T1000 (cell line): ENCODE results near the gene ALS2CL.

Experiments
- DNase-seq: peaks from one replicate; lab custom pipeline; 2025; ENCODE audit warnings: mixed read lengths; lab: John Stamatoyannopoulos, UW

ALS2CL gene

DNA sequence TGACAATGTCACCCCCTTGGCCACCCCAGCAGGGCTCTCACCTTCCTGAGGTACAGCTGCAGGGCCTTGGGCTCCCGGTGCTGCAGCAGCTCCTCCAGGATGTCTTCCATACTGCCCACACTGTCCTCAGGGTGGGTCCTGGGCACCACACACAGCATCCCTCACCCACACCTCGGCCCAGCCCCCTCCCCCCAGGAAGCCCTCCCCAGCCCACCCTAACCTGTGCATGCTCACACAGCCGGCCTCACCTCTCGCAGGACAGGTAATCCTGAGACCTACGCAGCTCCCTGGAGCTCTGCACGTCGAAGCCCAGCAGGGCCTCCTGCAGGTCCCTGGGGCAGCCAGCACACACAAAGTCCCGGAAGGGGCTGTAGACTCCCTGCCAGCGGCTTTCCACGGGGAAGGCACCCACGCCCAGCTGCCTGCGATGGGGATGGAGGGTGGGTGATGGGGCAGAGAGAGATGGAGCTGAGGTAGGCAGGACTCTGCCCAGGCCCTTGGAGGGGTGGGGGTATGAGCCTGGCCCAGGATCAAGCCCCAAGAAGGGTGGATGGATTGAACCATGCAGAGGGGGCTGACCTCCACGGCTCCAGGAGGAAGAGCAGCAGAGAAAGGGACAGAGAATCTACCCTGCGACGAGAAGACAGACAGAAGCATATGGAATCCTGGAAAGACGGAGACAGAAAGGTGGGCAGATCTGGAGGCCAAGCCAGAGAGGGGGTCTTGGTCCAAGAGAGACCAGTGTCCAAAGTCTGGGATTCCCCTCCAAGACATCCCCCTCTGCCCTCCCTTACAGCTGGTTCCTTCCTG, 16.7 kb downstream of the ALS2CL start:
- no peak for DNase-seq

DNA sequence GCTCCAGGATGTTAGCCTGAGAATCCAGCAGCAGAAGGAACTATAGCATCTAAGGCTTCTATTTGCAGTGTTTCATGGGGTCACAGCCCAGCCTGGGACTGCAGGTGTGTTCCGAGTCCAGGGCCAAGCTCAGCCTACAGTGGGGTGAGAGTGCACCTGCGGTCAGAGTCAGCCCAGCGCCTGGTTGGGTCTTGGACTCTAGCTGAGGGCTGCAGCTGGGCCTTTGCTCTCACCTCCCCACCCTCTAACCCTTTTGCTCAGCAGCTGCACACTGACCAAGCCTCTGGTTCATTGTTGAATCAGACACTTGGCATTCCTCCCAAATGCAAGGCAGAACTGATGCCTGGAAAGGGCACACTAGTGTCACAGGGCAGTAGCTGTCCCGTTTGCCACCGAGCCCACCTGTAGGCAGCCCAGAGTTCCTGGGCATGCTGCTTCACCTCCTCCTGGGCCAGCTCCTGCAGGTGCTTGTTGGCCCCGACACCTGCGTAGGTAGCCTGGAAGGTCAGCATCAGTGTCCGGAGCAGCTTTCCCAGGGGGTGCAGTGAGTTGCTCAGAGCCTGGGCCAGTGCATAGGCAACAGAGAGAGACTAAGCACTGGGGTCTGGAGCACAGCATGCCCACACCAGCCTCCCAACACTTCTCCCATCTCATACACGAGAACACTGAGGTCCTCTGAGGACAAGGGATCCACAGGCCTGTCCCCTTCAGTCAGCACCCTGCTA, 17.5 kb downstream of the ALS2CL start:
- no peak for DNase-seq

DNA sequence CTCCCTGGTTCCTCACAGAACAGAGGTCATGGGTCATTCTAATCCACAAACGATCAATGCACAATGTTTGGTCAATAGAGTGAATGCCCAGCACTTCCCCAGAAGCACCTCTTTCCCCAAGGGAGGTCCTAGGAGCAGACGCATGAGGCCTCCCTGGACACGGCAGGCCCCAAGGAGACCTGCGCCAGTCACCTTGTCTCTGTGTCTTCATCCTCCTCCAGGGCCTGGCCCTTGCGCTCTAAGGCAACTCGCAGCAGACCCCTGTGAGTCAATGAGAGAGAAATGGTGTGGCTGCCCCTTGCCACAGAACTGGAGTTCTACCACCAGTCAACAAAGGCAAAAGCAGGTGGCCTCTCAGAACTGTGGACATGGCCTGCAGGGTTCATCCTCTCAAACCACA, 18.1 kb downstream of the ALS2CL start:
- DNase-seq, result no peak

DNA sequence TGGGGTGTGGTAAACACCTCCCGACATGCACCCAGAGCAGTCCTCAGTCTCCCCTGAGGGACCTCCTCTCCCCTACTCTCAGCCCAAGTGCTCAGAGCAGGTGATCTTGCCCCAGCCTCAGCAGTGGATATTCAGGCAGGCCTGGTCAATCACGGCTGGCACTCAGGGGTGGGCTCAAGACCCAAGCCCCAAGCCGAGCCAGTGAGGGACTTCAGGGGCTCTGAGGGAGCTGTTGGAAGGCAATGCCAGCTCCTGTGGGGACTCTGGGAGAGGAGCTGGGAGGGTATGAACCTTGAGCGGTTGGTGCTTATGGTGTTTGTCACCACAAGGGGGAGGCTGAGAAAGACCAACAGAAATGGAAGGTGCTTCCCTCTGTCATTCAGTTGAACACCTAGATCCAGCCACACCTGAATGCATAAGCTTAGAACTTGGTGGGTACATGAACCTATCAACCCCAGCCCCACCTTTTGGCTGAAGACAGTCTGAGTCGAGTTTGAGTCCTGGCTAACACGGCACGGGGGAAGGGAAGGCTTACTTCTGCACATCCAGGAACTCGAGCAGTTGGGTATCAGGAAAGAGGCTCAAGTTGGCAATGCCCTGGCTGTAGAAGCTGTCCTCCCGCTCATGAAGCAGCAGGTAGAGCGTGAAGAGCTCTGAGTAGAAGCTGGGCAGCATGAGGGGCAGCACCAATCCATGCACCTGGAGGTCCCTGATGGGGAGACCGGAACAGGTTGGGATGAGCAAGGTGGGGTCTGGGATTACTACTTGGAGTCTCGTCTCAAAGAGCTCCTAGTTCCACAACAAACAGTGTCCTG, 19.2 kb downstream of the ALS2CL start:
- no peak for DNase-seq

DNA sequence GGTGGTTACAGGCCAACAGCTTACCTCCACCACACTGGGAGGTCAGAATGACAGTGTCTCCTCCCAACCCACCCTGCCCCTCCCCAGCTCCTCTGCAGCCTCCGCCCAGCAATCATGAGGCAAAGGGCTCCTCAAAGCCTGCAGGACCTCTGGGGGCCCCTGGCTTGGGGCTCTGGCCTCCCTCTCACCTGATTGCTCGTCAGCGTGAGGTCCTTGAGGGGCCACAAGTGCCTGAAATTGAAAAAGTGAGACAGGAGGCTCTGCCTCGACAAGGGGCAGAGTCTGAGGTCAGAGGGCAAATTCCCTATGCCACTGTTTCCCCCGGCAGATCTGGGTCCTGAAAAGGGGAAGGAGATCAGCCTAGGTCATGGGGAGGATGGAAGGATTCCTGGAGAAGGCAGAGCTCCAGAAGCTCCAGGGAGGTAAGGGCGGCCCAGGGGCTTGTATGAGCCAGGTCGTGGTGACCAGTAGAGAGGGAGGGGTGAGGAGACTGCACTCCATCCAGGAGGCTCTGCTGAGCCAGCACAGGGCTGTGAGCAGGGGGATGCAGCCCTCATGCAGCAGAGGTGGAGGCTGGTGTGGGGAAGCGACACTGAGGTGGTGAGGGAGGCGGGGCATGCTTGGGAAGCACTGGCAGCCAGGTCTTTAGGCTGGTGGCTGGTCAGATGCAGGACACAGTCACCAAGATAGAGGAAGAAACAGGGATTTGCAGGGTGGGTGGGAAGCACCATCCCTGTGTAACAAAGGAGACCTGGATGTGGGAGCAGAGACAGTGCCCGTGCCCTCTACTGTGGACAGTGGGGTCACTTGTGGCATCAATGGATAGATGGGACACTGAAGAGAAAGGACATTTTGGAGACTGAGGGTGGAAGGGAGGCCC, 20.1 kb downstream of the ALS2CL start:
- no peak for DNase-seq

DNA sequence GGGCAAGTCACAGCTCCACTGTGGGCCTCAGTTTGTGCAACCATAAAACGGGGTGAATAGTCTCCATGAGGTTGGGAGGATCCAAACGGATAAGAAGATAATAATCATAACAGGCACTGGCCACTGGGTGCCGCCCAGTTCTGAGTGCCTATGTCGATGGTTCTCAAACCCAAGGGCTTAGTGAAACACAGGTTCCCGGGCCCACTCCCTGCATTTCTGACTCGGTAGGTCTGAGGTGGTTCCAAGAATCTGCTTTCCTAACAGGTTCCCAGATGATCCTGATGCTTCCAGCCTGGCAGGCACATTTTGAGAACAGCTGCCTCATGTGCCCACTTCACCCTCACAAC, 21.2 kb downstream of the ALS2CL start:
- DNase-seq, result no peak

DNA sequence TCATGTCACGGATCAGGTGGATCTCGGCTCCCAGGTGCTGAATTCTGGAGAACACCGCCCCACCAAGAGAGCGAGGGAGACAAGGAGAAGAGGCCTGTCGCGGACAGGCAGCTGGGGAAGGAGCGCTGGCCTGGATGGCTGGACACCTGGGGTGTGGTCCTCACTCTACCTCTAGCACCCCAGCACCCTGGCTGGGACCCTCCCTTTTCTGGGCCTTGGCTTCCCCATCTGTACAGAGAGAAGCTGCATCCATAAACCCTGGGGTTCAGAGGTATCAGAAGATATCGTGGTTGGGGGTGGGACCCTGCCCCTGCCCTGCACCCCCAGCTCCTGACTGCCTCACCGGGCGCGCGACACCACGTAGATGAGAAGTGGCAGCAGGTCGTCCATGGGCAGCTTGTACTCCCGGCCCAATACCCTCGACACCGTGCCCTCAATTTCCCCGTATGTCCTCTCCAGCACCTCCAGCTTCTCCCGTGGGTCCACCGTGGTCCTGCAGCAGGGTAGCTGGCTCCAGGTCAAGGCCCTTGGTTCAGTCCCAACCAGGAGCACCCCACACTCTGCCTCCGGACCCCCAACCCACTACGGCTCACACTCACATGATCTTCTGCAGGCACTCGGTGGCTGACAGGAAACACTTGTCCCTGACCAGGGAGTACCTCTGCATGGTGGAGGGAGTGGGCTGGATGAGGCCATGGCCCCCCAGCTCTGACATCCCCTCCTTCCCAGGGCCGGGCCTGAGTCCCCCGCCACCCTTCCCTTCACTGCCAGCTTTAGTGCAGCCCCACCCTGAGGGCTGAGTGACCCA, 21.7 kb downstream of the ALS2CL start:
- DNase-seq, result no peak

DNA sequence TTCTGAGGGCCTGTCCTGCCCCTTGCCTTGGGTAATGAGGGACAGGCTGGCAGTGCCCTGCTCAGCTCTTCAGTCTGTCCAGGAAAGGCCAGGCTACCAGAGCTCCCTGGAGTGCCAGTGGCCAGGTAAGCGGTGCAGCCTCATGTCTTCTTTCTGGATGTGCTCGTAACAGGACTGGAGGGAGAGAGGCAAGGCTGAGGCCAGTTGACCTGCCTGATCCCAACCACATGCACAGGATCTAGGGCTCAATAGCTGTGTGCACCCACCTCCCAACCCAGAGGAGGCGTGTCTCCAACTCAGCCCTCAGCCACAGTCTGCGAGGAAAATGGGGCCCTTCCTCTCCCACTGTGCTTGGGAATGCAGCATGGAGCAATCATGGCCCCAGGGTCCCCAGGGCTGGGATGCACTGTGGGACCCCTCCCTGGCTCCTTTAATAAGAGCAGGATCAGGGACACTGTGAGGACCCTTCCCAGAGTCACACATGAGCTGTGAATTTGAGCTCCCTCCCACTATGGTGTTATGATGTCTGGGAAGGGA, 22.5 kb downstream of the ALS2CL start:
- DNase-seq, result no peak

DNA sequence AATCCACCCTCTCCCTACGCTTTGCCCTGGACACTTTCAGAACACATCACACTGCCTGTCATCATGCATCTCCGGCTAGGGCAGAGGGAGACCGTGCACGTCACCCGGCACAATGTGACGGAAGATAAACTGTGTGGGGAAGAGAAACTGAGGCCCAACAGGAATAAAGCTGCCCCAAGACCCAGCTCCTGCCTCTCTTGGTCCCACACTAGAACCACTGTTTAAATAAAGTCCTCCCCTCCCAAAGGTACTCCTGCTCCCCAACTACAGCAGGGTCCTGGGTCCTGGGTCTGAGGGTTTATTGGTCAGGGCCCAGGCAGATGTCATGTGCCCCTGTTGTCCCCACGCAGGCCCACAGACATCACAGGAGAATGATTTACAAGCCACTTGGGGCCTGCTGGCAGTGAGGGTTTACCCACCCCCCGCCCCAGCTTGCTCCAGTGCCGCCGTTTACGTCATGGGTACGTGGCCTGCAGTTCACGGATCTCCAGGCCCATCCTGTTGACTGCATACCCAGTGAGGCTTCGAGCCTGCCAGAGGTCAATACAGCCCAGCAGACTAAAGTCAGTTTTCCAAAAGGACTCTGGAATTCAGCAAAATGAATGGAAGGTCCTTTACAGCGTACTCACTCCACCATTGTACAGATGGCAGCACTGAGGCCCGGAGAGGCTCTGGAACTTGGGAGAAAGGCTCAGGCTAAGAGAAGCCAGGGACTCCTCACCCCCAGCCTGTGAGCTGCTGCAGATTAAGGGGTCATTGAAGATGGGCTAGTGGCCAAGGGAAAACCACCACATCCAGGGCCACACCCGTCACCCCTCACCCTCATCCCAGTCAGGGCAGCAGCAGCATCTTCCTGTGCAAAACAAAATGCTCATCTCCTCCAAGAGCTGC, 23.2 kb downstream of the ALS2CL start:
- no peak for DNase-seq

DNA sequence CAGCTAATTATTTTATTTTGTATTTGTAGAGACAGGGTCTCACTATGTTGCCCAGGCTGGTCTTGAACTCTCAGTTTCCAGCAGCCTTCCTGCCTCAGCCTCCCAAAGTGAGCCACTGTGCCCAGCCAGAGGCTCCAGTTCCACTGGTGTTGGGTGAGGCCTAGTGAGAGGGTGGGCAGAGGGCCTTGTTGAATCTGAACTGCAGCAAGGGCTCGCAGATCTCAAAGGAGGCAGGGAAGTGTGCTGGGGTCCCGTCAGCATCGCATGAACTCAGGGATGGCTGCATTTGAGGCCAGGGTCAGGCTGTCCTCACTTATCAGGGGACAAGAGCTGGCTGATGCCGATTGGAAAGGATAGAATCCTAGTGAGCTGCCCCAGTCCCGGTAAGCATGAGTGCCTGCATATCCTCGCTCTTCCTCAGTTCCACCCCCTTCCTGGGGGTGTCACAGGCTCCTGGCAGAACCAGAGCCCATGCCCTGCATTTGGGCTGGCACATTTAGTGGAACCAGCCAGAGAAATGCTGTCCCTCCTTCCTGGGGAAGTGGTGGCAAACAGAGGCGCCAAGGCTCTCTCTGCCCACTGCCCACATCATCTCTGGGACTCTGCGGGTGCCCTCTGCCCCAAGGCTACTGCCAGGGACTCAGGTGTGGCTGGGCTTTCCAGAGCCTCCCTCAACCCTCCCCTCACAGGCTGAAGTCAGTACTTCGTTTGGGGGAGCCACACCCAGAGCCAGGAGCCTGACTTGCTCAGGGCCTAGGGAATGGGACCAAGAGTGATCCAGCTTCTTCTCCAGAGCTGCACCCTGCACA, 24.1 kb downstream of the ALS2CL start:
- DNase-seq, result no peak

DNA sequence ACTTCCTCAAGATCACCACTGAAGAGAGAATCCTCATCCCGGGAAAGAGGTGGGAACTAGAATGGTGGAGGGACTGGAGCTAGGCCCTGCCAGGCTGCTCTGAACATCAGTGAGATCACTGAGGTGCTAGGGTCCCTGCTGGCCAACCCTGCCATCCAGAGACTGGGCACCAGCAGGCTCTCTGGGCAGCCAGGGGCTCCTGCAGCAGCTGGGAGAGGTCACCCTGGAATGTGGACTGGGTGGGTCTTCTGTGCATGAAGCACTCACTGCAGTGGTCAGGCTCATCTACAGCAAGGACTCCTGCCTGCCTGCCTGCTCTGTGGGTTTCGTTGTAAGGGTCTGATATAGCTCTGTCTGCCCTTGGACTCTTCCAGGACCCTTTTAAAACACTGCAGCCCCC, 24.9 kb downstream of the ALS2CL start:
- no peak for DNase-seq

DNA sequence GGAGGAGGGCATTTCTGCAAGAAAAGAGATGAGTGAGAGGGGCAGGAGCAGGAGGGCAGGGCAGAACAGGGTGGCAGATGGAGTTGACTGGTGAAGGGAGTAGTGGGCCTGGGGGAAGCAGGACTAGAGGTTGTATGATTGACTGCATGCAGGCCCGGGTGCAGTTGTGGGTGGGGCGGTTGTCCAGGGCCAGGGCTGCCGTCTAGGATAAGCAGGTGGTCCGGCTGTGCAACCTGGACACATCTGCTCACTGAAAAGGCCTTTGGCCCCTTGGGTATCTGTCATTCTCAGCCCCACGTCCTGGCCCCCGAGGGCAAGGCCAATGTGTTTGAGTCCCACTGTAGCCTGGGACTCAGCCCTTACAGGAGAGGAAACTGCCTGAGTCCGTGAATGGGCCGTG, 25.4 kb downstream of the ALS2CL start:
- DNase-seq, result no peak

DNA sequence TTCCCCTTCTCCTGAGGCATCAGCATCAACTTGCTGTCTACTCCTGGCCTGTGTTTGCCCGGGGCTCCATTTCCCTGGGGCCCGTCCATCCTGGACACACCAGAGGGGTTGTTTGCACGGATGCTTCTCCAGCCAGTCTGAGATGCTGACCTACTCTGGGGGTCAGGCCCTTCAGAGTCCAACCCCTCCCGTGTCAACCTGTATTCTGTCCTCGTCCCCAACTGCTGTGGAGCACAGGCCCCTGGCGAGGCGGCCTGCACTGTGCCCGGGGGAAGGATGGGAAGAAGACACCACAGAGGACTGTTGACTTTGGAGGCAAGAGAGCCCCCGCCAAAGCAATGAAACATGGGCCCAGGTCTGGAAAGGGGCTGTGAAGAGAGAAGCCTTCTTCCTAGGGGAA, 25.8 kb downstream of the ALS2CL start:
- no peak for DNase-seq

DNA sequence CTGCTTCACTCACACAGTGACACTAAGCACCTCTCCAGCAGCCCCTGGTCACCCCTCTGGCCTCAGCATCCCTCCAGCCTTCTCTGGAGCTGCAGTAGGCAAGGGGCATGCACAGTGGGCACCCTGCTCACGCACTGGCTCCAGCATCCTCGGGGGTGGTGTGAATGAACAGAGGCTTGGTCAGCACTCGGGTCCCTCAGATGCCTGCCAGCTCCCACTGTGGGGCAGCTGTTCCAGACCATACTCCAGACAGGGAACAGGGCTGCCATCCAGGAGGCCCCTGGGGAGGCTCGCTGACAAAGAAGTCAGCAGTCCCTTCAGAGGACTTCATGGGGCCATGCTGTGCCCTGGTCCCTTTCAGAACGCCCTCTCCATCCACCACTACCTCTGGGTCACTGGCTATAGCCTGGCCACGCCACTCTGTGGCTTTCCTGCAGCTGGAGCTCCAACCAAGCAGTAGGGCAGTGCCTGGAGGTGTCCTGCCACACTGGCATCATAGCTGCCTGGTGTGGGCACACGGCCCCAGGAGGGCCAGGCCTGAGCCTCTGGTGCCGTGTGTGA, 26.3 kb downstream of the ALS2CL start:
- no peak for DNase-seq

DNA sequence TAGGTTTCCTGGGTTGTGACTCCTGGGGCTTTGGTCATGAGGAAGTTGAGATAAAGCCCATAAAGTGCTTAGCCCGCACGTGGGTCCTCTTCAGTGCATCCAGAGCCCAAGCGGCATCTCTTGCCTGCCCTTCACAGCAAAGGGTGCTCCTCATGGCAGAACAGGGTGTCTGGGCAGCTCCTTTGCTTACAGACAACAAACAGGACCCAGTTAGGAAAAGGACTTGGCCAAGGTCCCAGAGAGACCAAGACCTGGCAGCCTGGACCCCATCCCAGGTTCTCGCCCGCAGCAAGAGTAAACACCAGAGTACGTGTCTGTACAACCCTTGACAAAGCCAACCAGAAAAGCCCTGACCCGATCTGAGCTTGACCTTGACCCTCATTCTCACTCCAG, 27.0 kb downstream of the ALS2CL start:
- DNase-seq, result no peak

DNA sequence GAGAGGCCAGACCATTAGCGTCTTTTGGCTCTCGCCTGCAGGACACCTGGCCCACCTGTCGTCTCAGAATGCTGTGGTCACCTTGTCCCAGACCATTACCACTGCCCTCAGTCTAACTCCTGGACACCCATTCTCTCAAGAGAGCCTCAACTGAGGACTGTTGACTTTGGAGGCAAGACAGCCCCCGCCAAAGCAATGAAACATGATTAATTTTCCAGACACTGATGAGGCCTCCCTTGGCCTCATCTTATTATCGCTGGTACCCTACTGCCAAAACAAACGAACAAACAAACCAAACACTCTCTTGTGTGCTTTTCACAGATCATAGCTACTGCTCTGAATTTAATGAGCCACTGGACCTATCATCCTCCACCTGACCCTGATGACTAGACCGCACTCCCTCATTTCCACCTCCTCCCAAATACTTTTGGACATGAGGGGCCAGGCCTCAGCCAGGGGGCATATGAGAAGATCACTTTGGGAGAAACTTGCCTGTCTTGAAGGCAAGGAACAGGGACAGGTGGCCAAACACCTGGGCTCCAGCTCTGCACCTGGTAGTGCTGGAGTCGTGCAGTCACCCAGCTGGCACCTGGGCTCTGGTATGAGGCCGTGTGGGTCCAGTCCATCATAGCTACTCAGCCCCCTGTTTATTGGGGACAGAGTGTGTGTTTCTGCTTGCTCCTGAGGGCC, 27.6 kb downstream of the ALS2CL start:
- DNase-seq, result no peak

DNA sequence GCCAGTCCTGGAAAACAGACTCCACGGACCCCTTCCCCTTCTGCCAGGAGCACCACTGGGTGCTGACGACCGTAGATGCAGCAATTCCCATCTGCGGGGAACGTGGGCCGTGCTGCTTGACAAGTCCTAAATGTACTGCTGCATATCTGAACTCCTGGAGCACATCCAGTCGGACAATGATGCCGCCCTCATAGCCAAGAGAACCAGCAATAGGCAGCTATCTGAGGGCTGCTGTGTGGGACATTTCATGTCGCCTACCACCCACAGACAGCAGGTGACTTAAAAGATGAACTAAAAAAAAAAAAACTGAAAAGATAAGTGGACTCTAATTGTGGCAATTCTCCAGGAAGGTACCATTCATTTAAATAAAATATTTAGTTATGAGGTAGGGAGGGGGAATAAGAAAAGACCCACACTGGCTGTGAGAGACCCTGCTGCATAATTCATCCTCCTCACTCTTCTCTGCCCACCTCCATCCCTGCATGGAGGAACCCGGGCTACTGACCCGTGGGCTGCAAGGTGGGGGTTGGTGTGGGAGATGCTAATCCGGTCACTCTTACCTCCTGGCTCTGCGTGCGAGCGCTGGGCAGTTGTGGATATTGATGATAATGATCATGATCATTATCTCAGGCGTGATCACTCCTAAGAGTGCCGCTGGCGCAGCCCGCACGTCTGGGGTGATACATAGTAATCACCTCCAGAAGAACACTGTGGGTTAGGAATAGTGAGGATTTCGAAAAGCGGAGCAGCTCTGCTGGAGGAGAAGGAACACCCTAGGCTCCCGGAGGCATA, 28.3 kb downstream of the ALS2CL start:
- no peak for DNase-seq
